Liver (tissue), 9 donors: Measurements from ENCODE around the gene KIAA0825. TPM values are rescaled to one million over a fixed set of nuclear protein-coding genes. Genes with fewer than 3 reads are reported as not detected.

Experiments
- DNase-seq: peaks from one replicate; pipeline ENCODE4 v3.0.0-alpha.2; 2017; ENCODE audit warnings: low spot score
- H3K27ac ChIP-seq, 2 donors: one replicate each; pipeline ENCODE4 v1.7.0; 2013; ENCODE audit warnings: inconsistent platforms in 2 of 2, low read length in 2 of 2, control low read depth in 1 of 2, low read depth in 1 of 2, mild to moderate bottlenecking in 1 of 2
- H3K27me3 ChIP-seq, 4 donors: one replicate each; pipeline versions ENCODE4 v1.6.1 to v1.7.0; 2013; ENCODE audit warnings: low read length in 3 of 4, inconsistent platforms in 1 of 4, mild to moderate bottlenecking in 1 of 4, moderate library complexity in 1 of 4; ENCODE audit not compliant: control insufficient read depth in 4 of 4, insufficient read depth in 4 of 4
- H3K36me3 ChIP-seq, 4 donors: one replicate each; pipeline versions ENCODE4 v1.6.1 to v1.7.0; 2013; ENCODE audit warnings: low read length in 3 of 4, mild to moderate bottlenecking in 3 of 4, low read depth in 1 of 4, moderate library complexity in 1 of 4; ENCODE audit not compliant: control insufficient read depth in 4 of 4, insufficient read depth in 3 of 4
- H3K4me1 ChIP-seq, 4 donors: one replicate each; pipeline versions ENCODE4 v1.6.1 to v1.7.0; 2013; ENCODE audit warnings: low read length in 3 of 4, mild to moderate bottlenecking in 3 of 4, moderate library complexity in 1 of 4; ENCODE audit not compliant: control insufficient read depth in 4 of 4, insufficient read depth in 4 of 4
- H3K4me3 ChIP-seq, 3 donors: one replicate each; pipeline versions ENCODE4 v1.6.1 to v1.7.0; 2013; ENCODE audit warnings: low read length in 3 of 3, control low read depth in 1 of 3, low read depth in 1 of 3, mild to moderate bottlenecking in 1 of 3
- H3K9ac ChIP-seq, 2 donors: one replicate each; pipeline ENCODE4 v1.7.0; 2013; ENCODE audit warnings: low read length in 2 of 2, mild to moderate bottlenecking in 2 of 2, moderate library complexity in 2 of 2, control low read depth in 1 of 2, low read depth in 1 of 2
- H3K9me3 ChIP-seq, 4 donors: one replicate each; pipeline versions ENCODE4 v1.6.1 to v1.7.0; 2013; ENCODE audit warnings: low read length in 3 of 4; ENCODE audit not compliant: control insufficient read depth in 4 of 4
- ATF3 ChIP-seq: IDR thresholded peaks from 2 replicates; pipeline ENCODE4 v1.6.1; 2016; ENCODE audit warnings: antibody characterized with exemption
- EGR1 ChIP-seq, 2 donors: IDR thresholded peaks; 2 replicates each; pipeline ENCODE4 v1.6.1; 2016 to 2018; ENCODE audit warnings: antibody characterized with exemption in 2 of 2, low read depth in 2 of 2
- FOXA2 ChIP-seq: IDR thresholded peaks from 2 replicates; pipeline ENCODE4 v1.6.1; 2016; ENCODE audit warnings: antibody characterized with exemption
- GABPA ChIP-seq, 2 donors: IDR thresholded peaks in 1 of 2; conservative IDR thresholded peaks in 1 of 2; 2 replicates each; pipeline ENCODE4 v1.6.1; 2016; ENCODE audit warnings: antibody characterized with exemption in 2 of 2, mild to moderate bottlenecking in 1 of 2, moderate library complexity in 1 of 2
- HNF4A ChIP-seq, 2 donors: conservative IDR thresholded peaks; 2 replicates each; pipeline ENCODE4 v1.6.1; 2016; ENCODE audit warnings: antibody characterized with exemption in 2 of 2, mild to moderate bottlenecking in 2 of 2
- HNF4G ChIP-seq: IDR thresholded peaks from 2 replicates; pipeline ENCODE4 v1.6.1; 2016; ENCODE audit warnings: antibody characterized with exemption
- JUND ChIP-seq, 2 donors: IDR thresholded peaks; 2 replicates each; pipeline ENCODE4 v1.6.1; 2016; ENCODE audit warnings: antibody characterized with exemption in 2 of 2
- NR2F2 ChIP-seq: IDR thresholded peaks from 2 replicates; pipeline ENCODE4 v1.6.1; 2016; ENCODE audit warnings: antibody characterized with exemption
- RXRA ChIP-seq, 2 donors: IDR thresholded peaks; 2 replicates each; pipeline ENCODE4 v1.6.1; 2017 to 2018; ENCODE audit warnings: antibody characterized with exemption in 2 of 2, mild to moderate bottlenecking in 1 of 2
- SP1 ChIP-seq: IDR thresholded peaks from 2 replicates; pipeline ENCODE4 v1.6.1; 2018; ENCODE audit warnings: antibody characterized with exemption, mild to moderate bottlenecking
- TAF1 ChIP-seq: conservative IDR thresholded peaks from 2 replicates; pipeline ENCODE4 v1.6.1; 2016; ENCODE audit warnings: antibody characterized with exemption, mild to moderate bottlenecking
- ZBTB33 ChIP-seq: IDR thresholded peaks from 2 replicates; pipeline ENCODE4 v1.6.1; 2016; ENCODE audit warnings: antibody characterized with exemption
- WGBS: extraction: QIAGEN DNeasy Blood & Tissue Kit; methylation state at CpG from one replicate; pipeline ENCODE4 v1.1.7; 2013; 5-methylcytosine and 5-hydroxymethylcytosine counted together
- polyA plus RNA-seq, 2 donors: library from polyadenylated mRNA; stranded (reverse) in 1 of 2; unstranded in 1 of 2; fragments of 200-250 nt in 1 of 2; fragments of >200 nt in 1 of 2; fragmentation: Nextera tagmentation in 1 of 2; extraction: Ambion mirVana in 1 of 2; gene quantifications; one replicate each; pipeline versions ENCODE4 v1.2.1 to v1.2.3, GENCODE V29; 2013 to 2015
- total RNA-seq, 2 donors: library from RNA; depleted of rRNA; stranded (reverse); fragments of >200 nt; gene quantifications; one replicate each; pipeline ENCODE4 v1.2.3, GENCODE V29; 2014
- TF ChIP-seq, protein P1 (sequence below): fragments of 150-350 bp; IDR thresholded peaks from 2 replicates; pipeline ENCODE4 v1.5.1; 2017; ENCODE audit warnings: improper control_type of control experiment, low read depth, low read length; ENCODE audit not compliant: missing input control
- TF ChIP-seq, protein P2 (sequence below): IDR thresholded peaks from 2 replicates; pipeline ENCODE4 v1.6.1; 2016; ENCODE audit warnings: antibody characterized with exemption, mild to moderate bottlenecking
- TF ChIP-seq, protein P3 (sequence below): IDR thresholded peaks from 2 replicates; pipeline ENCODE4 v1.6.1; 2016; ENCODE audit warnings: antibody characterized with exemption
- donor health status: healthy.
- donor health status: healthy.
- donor health status: healthy.
- donor health status: healthy.
- donor health status: healthy.

Gene KIAA0825
- total and polyA plus RNA-seq, 4 donors, result 0.25 to 3.2 (median 1.2) TPM

GRCh38 chr5:94505327-94506068 lies 112.9 kb downstream of the KIAA0825 start:
- Histone ChIP-seq H3K36me3 (no peaks in the 10 kb centered on the region), H3K27ac (no peak overlapping the region), H3K27me3 (no peaks in the 10 kb centered on the region), H3K4me1 (no peaks in the 10 kb centered on the region), H3K4me3 (no peak overlapping the region), H3K9me3 (no peaks in the 10 kb centered on the region), H3K9ac (no peak overlapping the region)
- DNase-seq, result no peak
- TF ChIP-seq ZBTB33 (no peak), EGR1 (IDR thresholded peaks at IDR 0.05; ENCODE audit: low read depth in 2 of 2) (no peak), NR2F2 (no peak), HNF4A (conservative IDR thresholded peaks at IDR 0.05) (no peak), TAF1 (no peak), FOXA2 (no peak), HNF4G (no peak), GABPA (IDR thresholded peaks at IDR 0.05 in 1 of 2, conservative IDR thresholded peaks at IDR 0.05 in 1 of 2) (no peak), ATF3 (no peak), SP1 (no peak), RXRA (IDR thresholded peaks at IDR 0.05) (no peak)
- TF ChIP-seq, protein P1, sequence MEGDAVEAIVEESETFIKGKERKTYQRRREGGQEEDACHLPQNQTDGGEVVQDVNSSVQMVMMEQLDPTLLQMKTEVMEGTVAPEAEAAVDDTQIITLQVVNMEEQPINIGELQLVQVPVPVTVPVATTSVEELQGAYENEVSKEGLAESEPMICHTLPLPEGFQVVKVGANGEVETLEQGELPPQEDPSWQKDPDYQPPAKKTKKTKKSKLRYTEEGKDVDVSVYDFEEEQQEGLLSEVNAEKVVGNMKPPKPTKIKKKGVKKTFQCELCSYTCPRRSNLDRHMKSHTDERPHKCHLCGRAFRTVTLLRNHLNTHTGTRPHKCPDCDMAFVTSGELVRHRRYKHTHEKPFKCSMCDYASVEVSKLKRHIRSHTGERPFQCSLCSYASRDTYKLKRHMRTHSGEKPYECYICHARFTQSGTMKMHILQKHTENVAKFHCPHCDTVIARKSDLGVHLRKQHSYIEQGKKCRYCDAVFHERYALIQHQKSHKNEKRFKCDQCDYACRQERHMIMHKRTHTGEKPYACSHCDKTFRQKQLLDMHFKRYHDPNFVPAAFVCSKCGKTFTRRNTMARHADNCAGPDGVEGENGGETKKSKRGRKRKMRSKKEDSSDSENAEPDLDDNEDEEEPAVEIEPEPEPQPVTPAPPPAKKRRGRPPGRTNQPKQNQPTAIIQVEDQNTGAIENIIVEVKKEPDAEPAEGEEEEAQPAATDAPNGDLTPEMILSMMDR, result no peak
- TF ChIP-seq, protein P2, sequence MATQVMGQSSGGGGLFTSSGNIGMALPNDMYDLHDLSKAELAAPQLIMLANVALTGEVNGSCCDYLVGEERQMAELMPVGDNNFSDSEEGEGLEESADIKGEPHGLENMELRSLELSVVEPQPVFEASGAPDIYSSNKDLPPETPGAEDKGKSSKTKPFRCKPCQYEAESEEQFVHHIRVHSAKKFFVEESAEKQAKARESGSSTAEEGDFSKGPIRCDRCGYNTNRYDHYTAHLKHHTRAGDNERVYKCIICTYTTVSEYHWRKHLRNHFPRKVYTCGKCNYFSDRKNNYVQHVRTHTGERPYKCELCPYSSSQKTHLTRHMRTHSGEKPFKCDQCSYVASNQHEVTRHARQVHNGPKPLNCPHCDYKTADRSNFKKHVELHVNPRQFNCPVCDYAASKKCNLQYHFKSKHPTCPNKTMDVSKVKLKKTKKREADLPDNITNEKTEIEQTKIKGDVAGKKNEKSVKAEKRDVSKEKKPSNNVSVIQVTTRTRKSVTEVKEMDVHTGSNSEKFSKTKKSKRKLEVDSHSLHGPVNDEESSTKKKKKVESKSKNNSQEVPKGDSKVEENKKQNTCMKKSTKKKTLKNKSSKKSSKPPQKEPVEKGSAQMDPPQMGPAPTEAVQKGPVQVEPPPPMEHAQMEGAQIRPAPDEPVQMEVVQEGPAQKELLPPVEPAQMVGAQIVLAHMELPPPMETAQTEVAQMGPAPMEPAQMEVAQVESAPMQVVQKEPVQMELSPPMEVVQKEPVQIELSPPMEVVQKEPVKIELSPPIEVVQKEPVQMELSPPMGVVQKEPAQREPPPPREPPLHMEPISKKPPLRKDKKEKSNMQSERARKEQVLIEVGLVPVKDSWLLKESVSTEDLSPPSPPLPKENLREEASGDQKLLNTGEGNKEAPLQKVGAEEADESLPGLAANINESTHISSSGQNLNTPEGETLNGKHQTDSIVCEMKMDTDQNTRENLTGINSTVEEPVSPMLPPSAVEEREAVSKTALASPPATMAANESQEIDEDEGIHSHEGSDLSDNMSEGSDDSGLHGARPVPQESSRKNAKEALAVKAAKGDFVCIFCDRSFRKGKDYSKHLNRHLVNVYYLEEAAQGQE, result no peak
- TF ChIP-seq, protein P3, sequence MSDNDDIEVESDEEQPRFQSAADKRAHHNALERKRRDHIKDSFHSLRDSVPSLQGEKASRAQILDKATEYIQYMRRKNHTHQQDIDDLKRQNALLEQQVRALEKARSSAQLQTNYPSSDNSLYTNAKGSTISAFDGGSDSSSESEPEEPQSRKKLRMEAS, result no peak
- 79% methylated on average over 3 of the region's 3 CpGs for WGBS

- Histone ChIP-seq H3K27ac (no peak overlapping the region), H3K36me3 (peaks cover 0 to 2% (median 0%) of the 10 kb centered on the region in 4 donors), H3K9ac (no peak overlapping the region), H3K27me3 (no peaks in the 10 kb centered on the region), H3K9me3 (no peaks in the 10 kb centered on the region), H3K4me3 (no peak overlapping the region), H3K4me1 (no peaks in the 10 kb centered on the region)
- DNase-seq, result no peak
- TF ChIP-seq HNF4A (conservative IDR thresholded peaks at IDR 0.05), result no peak
- no peak for TF ChIP-seq ZBTB33
- TF ChIP-seq SP1, result no peak
- no peak for TF ChIP-seq EGR1 (IDR thresholded peaks at IDR 0.05; ENCODE audit: low read depth in 2 of 2)
- TF ChIP-seq, protein P3, result no peak
- no peak for TF ChIP-seq JUND (IDR thresholded peaks at IDR 0.05)
- TF ChIP-seq, protein P2, result no peak
- TF ChIP-seq FOXA2, result no peak
- no peak for TF ChIP-seq RXRA (IDR thresholded peaks at IDR 0.05)
- 80% methylated on average over 1 of the region's 1 CpG for WGBS
Measured at GRCh38 chr5:94503677-94504076, 114.7 kb downstream of the KIAA0825 start.
